Frontal cortex (tissue), 1 donor: ENCODE results near the gene DNAI7. TPM values are rescaled to one million over a fixed set of nuclear protein-coding genes. Genes with fewer than 3 reads are reported as not detected.

ENCODE experiments used
- total RNA-seq: library from RNA; depleted of rRNA; stranded (reverse); fragments of >200 nt; gene quantifications from one replicate; pipeline ENCODE4 v1.2.3, GENCODE V29; 2014

DNAI7 gene
- total RNA-seq, 1 donor from 2014 or later, result 3.7 TPM

Other genes with a start within 250 kb of the DNAI7 start
- gene BCAT1, start 246.1 kb downstream of the DNAI7 start, total RNA-seq, result 48.5 TPM
- gene ETFRF1, start 77 bp upstream of the DNAI7 start, total RNA-seq, result 29.8 TPM
- 53.4 TPM for gene KRAS, start 55.8 kb upstream of the DNAI7 start, total RNA-seq